GM21447 (cell line): ENCODE results near the gene RIT2.
"Not testable (repeated sequence)": the region's sequence is repeated elsewhere in the genome, so short reads cannot be mapped to it uniquely, and the experiment has no call there.

Source experiments
- ATAC-seq: cut with Tn5 transposase; IDR thresholded peaks from one replicate; pipeline ENCODE4 v1.9.1; 2021; ENCODE audit not compliant: unreplicated experiment

RIT2 gene

GRCh38 chr18:42778024-42778423 is 337.5 kb downstream of the RIT2 start:
- no peak for ATAC-seq

GRCh38 chr18:42773870-42774269 is 341.6 kb downstream of the RIT2 start:
- ATAC-seq, result no peak

GRCh38 chr18:42771936-42772335 is 343.5 kb downstream of the RIT2 start:
- ATAC-seq, result no peak

GRCh38 chr18:42765302-42765701 is 350.2 kb downstream of the RIT2 start:
- ATAC-seq, result no peak

GRCh38 chr18:42760290-42760689 is 355.2 kb downstream of the RIT2 start:
- no peak for ATAC-seq

- ATAC-seq, result no peak
These were observed 356.6 kb downstream of the RIT2 start for GRCh38 chr18:42758852-42759251.

GRCh38 chr18:42756214-42756613 is 359.3 kb downstream of the RIT2 start:
- no peak for ATAC-seq

GRCh38 chr18:42752916-42753315 is 362.6 kb downstream of the RIT2 start:
- ATAC-seq, result no peak

- no peak for ATAC-seq
These were observed 368.7 kb downstream of the RIT2 start for GRCh38 chr18:42746794-42747193.

- ATAC-seq, result no peak
These were observed 369.6 kb downstream of the RIT2 start for GRCh38 chr18:42745931-42746330.

- no peak for ATAC-seq
These were observed 370.3 kb downstream of the RIT2 start for GRCh38 chr18:42745171-42745570.

GRCh38 chr18:42743373-42744138 is 371.9 kb downstream of the RIT2 start:
- ATAC-seq, result no peak

- ATAC-seq, result no peak
These were observed 372.5 kb downstream of the RIT2 start for GRCh38 chr18:42742969-42743368.

GRCh38 chr18:42742474-42742873 is 373.0 kb downstream of the RIT2 start:
- ATAC-seq, result no peak

- ATAC-seq, result not testable (repeated sequence)
These were observed 373.6 kb downstream of the RIT2 start for GRCh38 chr18:42741805-42742347.

- ATAC-seq, result not testable (repeated sequence)
These were observed 374.2 kb downstream of the RIT2 start for GRCh38 chr18:42741299-42741698.

- no peak for ATAC-seq
These were observed 379.4 kb downstream of the RIT2 start for GRCh38 chr18:42736074-42736473.

GRCh38 chr18:42734520-42734919 is 381.0 kb downstream of the RIT2 start:
- no peak for ATAC-seq

- ATAC-seq, result no peak
These were observed 385.2 kb downstream of the RIT2 start for GRCh38 chr18:42730272-42730671.

- ATAC-seq, result no peak
These were observed 396.3 kb downstream of the RIT2 start for GRCh38 chr18:42719221-42719620.

GRCh38 chr18:42712065-42712464 is 403.4 kb downstream of the RIT2 start:
- no peak for ATAC-seq

GRCh38 chr18:42707080-42707479 is 408.4 kb downstream of the RIT2 start:
- no peak for ATAC-seq

- no peak for ATAC-seq
These were observed 408.9 kb downstream of the RIT2 start for GRCh38 chr18:42706618-42707017.
